SU-DHL-6 (cell line): ENCODE data around the gene RECK.

ENCODE experiments used
- H2AFZ ChIP-seq: fragments of 200-600 bp; sonication (generic); 2 replicates; pipeline ENCODE4 v1.6.1; 2014; ENCODE audit warnings: low read depth, mild to moderate bottlenecking, moderate library complexity, mixed read lengths, antibody characterized with exemption, low read length; ENCODE audit not compliant: severe bottlenecking
- H3F3A ChIP-seq: fragments of 200-600 bp; shearing (Covaris generic); 2 replicates; pipeline ENCODE4 v1.6.0; 2016; ENCODE audit warnings: antibody characterized with exemption, mild to moderate bottlenecking; ENCODE audit not compliant: insufficient read depth
- H3K27ac ChIP-seq: fragments of 200-600 bp; sonication (generic); 2 replicates; pipeline ENCODE4 v1.5.1; 2016; ENCODE audit warnings: low read depth, mild to moderate bottlenecking, low read length, moderate library complexity, mixed read lengths
- H3K27me3 ChIP-seq: fragments of 200-600 bp; sonication (generic), shearing (Covaris generic); 2 replicates; pipeline ENCODE4 v1.6.0; 2014; ENCODE audit warnings: mild to moderate bottlenecking, low read length
- H3K36me3 ChIP-seq: fragments of 200-600 bp; sonication (generic); 2 replicates; pipeline ENCODE4 v1.6.1; 2014; ENCODE audit warnings: mild to moderate bottlenecking, low read length, mixed read lengths
- H3K4me2 ChIP-seq: fragments of 300-600, 200-600 bp; shearing (Covaris generic), sonication (generic); 2 replicates; pipeline ENCODE4 v1.6.0; 2014; ENCODE audit warnings: low read length, low read depth, mild to moderate bottlenecking; ENCODE audit not compliant: poor library complexity, severe bottlenecking
- H3K4me3 ChIP-seq: fragments of 200-600 bp; sonication (generic); 2 replicates; pipeline ENCODE4 v1.5.1; 2014; ENCODE audit warnings: antibody characterized with exemption, low read length, mild to moderate bottlenecking, mixed read lengths; ENCODE audit not compliant: insufficient read depth, poor library complexity, severe bottlenecking
- H3K79me2 ChIP-seq: fragments of 200-600 bp; sonication (generic); 2 replicates; pipeline ENCODE4 v1.6.1; 2014; ENCODE audit warnings: mild to moderate bottlenecking, low read length, moderate library complexity; ENCODE audit not compliant: insufficient read depth
- H3K9ac ChIP-seq: fragments of 200-600 bp; sonication (generic); 2 replicates; pipeline ENCODE4 v1.7.0; 2014; ENCODE audit warnings: mild to moderate bottlenecking, low read length
- H3K9me2 ChIP-seq: fragments of 200-600 bp; sonication (generic); replicated peaks from 2 replicates; pipeline ENCODE4 v1.6.1; 2014; ENCODE audit warnings: low read length; ENCODE audit not compliant: insufficient read depth
- H3K9me3 ChIP-seq: fragments of 200-600 bp; sonication (generic); 2 replicates; pipeline ENCODE4 v1.6.1; 2014; ENCODE audit warnings: low read length, mixed read lengths; ENCODE audit not compliant: insufficient read depth
- H4K20me1 ChIP-seq: fragments of 200-600 bp; sonication (generic); 2 replicates; pipeline ENCODE4 v1.6.1; 2014; ENCODE audit warnings: low read depth, mild to moderate bottlenecking, antibody characterized with exemption, low read length, moderate library complexity, mixed read lengths
- EZH2phosphoT487 ChIP-seq: fragments of 200-600 bp; sonication (generic), shearing (Covaris generic); conservative IDR thresholded peaks from 2 replicates; pipeline ENCODE4 v1.6.1; 2018; ENCODE audit warnings: mild to moderate bottlenecking, antibody characterized with exemption, low read length, moderate library complexity, mixed read lengths
- TF ChIP-seq, protein P1 (sequence below): fragments of 200-600 bp; sonication (generic); IDR thresholded peaks from one replicate; pipeline ENCODE4 v1.5.1; 2017; ENCODE audit warnings: antibody characterized with exemption, mild to moderate bottlenecking, low read length, moderate library complexity; ENCODE audit not compliant: insufficient read depth, poor library complexity, severe bottlenecking

Gene RECK

DNA sequence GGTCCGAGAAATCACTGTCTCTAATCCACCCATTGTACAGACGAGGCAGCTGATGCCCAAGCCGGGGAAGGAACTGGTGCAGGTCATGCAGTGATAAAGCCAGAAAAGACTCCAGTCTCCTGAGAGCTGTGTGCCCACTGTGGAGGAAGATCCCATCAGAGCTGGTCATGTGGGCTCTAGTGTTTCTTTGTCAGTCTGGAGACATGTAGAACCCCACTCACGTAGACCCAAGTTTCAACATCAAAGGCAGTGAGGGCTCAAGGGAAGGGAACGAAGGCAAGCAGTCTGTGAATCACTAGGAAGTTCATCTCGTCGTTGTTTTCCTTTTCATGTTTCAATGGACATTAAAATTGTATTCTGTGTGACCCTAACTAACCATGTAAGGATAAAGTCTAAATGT is 85.3 kb downstream of the RECK start:
- Histone ChIP-seq H3K4me2 (no peak overlapping the region), H3K9ac (no peak overlapping the region), H2AFZ (no peak overlapping the region), H3K79me2 (no peaks in the 10 kb centered on the region), H3F3A (no peaks in the 10 kb centered on the region), H4K20me1 (no peaks in the 10 kb centered on the region), H3K27me3 (no peaks in the 10 kb centered on the region), H3K4me3 (no peak overlapping the region), H3K9me2 (no peaks in the 10 kb centered on the region), H3K27ac (no peak overlapping the region), H3K36me3 (no peaks in the 10 kb centered on the region), H3K9me3 (no peaks in the 10 kb centered on the region)
- TF ChIP-seq, protein P1, sequence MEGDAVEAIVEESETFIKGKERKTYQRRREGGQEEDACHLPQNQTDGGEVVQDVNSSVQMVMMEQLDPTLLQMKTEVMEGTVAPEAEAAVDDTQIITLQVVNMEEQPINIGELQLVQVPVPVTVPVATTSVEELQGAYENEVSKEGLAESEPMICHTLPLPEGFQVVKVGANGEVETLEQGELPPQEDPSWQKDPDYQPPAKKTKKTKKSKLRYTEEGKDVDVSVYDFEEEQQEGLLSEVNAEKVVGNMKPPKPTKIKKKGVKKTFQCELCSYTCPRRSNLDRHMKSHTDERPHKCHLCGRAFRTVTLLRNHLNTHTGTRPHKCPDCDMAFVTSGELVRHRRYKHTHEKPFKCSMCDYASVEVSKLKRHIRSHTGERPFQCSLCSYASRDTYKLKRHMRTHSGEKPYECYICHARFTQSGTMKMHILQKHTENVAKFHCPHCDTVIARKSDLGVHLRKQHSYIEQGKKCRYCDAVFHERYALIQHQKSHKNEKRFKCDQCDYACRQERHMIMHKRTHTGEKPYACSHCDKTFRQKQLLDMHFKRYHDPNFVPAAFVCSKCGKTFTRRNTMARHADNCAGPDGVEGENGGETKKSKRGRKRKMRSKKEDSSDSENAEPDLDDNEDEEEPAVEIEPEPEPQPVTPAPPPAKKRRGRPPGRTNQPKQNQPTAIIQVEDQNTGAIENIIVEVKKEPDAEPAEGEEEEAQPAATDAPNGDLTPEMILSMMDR: no peak
- no peak for TF ChIP-seq EZH2phosphoT487

DNA sequence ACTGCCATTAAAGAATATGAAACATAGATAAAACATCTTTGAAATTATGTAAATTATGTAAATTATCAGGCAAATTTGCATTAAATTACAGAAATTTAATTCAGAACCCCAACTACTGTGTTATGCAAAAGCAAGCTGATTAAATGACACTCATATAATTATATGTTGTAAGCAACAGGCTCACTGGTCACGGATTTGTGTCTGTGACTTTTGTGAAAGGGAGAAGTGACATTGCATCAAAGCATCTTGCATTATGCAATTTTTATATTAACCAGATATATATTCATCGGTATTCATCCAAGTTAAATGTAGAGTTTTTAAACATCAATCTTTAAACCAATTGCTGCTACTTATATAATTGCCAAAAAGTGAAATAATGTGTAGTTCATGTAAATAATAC is 86.8 kb downstream of the RECK start:
- H3K9me3 ChIP-seq: no peaks in the 10 kb centered on the region
- H3K27ac ChIP-seq: no peak overlapping the region
- no peak for TF ChIP-seq EZH2phosphoT487
- no peaks in the 10 kb centered on the region for H3K27me3 ChIP-seq
- H3K4me2 ChIP-seq: no peak overlapping the region
- H3K4me3 ChIP-seq: no peak overlapping the region
- H3K79me2 ChIP-seq: no peaks in the 10 kb centered on the region
- no peaks in the 10 kb centered on the region for H3K36me3 ChIP-seq
- H3K9me2 ChIP-seq: no peaks in the 10 kb centered on the region
- no peaks in the 10 kb centered on the region for H3F3A ChIP-seq
- H4K20me1 ChIP-seq: no peaks in the 10 kb centered on the region
- H3K9ac ChIP-seq: no peak overlapping the region
- no peak overlapping the region for H2AFZ ChIP-seq

DNA sequence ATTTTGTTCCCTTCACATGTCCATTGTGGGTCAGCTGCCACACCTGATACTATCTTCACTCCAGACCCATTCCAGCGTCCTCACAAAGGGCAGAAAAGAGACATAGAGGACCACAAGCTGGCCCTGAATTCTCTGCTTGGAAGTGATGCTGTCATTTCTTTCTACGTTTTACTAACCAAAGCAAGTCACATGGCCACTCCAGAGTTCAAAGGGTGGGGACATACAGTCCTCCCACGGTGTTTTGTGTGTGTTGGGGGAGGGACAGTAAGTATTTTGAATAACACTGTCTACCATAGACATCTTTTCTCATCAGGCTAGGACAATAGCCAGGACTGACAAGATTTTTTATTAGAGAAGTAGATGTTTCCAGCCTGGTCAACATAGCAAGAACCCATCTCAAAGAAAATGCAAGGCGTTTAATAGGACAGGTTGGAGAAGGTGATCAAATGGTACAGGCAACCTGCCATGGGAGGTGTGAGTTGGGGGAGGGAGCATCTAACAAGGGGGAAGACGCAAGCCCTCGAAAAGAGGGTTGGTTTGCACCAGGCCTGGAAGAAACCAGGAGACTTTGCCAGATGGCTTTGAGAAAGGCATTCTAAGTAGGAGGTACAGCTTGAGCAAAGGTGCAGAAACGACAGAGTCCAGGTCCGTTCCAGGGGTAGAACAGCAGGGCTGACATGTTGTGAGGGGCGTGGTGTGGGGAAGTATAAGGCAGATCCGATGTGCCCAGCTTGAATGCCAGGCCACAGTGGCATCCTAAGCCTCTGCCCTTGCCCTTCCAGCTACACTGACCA is 88.5 kb downstream of the RECK start:
- Histone ChIP-seq H3K27ac (no peak overlapping the region), H3K4me3 (no peak overlapping the region), H3K27me3 (no peaks in the 10 kb centered on the region), H3K79me2 (no peaks in the 10 kb centered on the region), H3K36me3 (no peaks in the 10 kb centered on the region), H2AFZ (no peak overlapping the region), H4K20me1 (no peaks in the 10 kb centered on the region), H3F3A (no peaks in the 10 kb centered on the region), H3K9ac (no peak overlapping the region), H3K9me2 (no peaks in the 10 kb centered on the region), H3K9me3 (no peaks in the 10 kb centered on the region), H3K4me2 (no peak overlapping the region)
- no peak for TF ChIP-seq EZH2phosphoT487
- TF ChIP-seq, protein P1: no peak

DNA sequence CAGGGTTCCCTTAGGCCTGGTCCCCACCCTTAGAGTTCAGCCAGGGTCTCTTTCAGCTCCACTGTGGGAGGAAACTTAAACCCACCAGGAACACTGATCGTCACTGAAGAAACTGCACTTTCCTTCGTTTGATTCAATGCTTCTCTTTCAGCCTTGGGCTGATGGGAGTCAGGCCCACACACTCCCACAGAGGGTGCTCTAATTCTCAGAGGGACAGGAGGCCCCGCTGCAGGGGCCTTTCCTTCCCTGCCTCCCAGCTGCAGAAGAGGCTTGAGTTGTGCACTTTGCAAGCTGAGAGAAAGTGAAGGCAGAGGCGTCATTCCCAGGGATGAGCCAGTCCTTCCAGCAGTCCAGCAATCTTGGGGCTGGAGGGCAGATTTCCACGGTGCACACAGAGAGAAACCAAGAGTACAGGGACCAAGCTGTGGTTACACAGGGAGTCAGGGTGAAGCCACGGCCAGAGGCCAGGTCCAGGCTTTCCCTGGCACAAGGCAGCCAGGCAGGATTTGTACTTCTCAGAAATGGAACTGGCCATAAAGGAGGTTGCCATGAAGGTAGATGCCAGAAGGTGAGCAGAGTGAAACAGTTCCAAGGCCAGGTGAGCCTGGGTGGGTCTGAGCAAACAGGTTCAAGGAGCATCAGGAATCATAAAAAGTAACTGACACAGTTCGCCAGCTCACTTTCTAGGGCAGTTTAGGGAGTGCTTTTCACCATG is 89.5 kb downstream of the RECK start:
- Histone ChIP-seq H2AFZ (no peak overlapping the region), H3K9me2 (no peaks in the 10 kb centered on the region), H3K27me3 (no peaks in the 10 kb centered on the region), H3K79me2 (no peaks in the 10 kb centered on the region), H3F3A (no peaks in the 10 kb centered on the region), H4K20me1 (no peaks in the 10 kb centered on the region), H3K27ac (no peak overlapping the region), H3K36me3 (no peaks in the 10 kb centered on the region), H3K9me3 (no peaks in the 10 kb centered on the region), H3K4me3 (no peak overlapping the region), H3K9ac (no peak overlapping the region), H3K4me2 (no peak overlapping the region)
- TF ChIP-seq EZH2phosphoT487: no peak
- TF ChIP-seq, protein P1: no peak
